GM12878 (cell line): ENCODE measurements around the gene VANGL2. TPM values are rescaled to one million over a fixed set of nuclear protein-coding genes. Genes with fewer than 3 reads are reported as not detected.

Source experiments
- ASH2L ChIP-seq: fragments of 300-600, 200-600 bp; sonication (generic); IDR thresholded peaks from 2 replicates; pipeline ENCODE4 v1.6.1; 2017; ENCODE audit warnings: low read depth, mild to moderate bottlenecking, borderline replicate concordance
- BCL3 ChIP-seq: IDR thresholded peaks from 2 replicates; pipeline ENCODE4 v1.6.1; 2011; ENCODE audit warnings: borderline replicate concordance, low read depth, mild to moderate bottlenecking, moderate library complexity, low read length; ENCODE audit not compliant: insufficient read depth, poor library complexity, severe bottlenecking
- BRCA1 ChIP-seq: IDR thresholded peaks from 2 replicates; pipeline ENCODE4 v1.6.1; 2011; ENCODE audit warnings: low read depth, low read length, improper control_type of control experiment
- CEBPZ ChIP-seq: fragments of 150-350 bp; IDR thresholded peaks from 2 replicates; pipeline ENCODE4 v1.6.1; 2016; ENCODE audit warnings: low read depth, low read length
- HDGF ChIP-seq: fragments of 450-650 bp; IDR thresholded peaks from 2 replicates; pipeline ENCODE4 v1.6.1; 2016; ENCODE audit warnings: antibody characterized with exemption
- MXI1 ChIP-seq: fragments of 150-350 bp; IDR thresholded peaks from 2 replicates; pipeline ENCODE4 v1.6.1; 2011; ENCODE audit warnings: low read depth, mild to moderate bottlenecking, inconsistent platforms, low read length, improper control_type of control experiment
- NFXL1 ChIP-seq: fragments of 450-650 bp; IDR thresholded peaks from 2 replicates; pipeline ENCODE4 v1.6.1; 2017; ENCODE audit warnings: antibody characterized with exemption, mild to moderate bottlenecking, borderline replicate concordance
- NFYA ChIP-seq: IDR thresholded peaks from 2 replicates; pipeline ENCODE4 v1.6.1; 2011; ENCODE audit warnings: low read depth, mild to moderate bottlenecking, low read length, improper control_type of control experiment, borderline replicate concordance
- NR2F1 ChIP-seq: fragments of 450-650 bp; conservative IDR thresholded peaks from 2 replicates; pipeline ENCODE4 v1.6.1; 2017; ENCODE audit warnings: mild to moderate bottlenecking
- PRDM15 ChIP-seq: fragments of 450-650 bp; formaldehyde crosslinking; IDR thresholded peaks from 2 replicates; pipeline ENCODE4 v1.4.0; 2020; ENCODE audit warnings: mild to moderate bottlenecking, moderate library complexity
- RAD21 ChIP-seq: IDR thresholded peaks from 2 replicates; pipeline ENCODE4 v1.6.1; 2011; ENCODE audit warnings: mild to moderate bottlenecking, low read depth, low read length, moderate library complexity; ENCODE audit not compliant: insufficient read depth
- RB1 ChIP-seq: fragments of 450-650 bp; formaldehyde crosslinking; IDR thresholded peaks from 2 replicates; pipeline ENCODE4 v1.6.1; 2017; ENCODE audit warnings: mild to moderate bottlenecking, borderline replicate concordance
- RELB ChIP-seq: fragments of 450-650 bp; IDR thresholded peaks from 2 replicates; pipeline ENCODE4 v1.6.1; 2017; ENCODE audit warnings: low read depth, mild to moderate bottlenecking, moderate library complexity
- STAT1 ChIP-seq: fragments of 450-650 bp; conservative IDR thresholded peaks from 2 replicates; pipeline ENCODE4 v1.6.1; 2014; ENCODE audit warnings: antibody characterized with exemption, mild to moderate bottlenecking
- SUZ12 ChIP-seq: fragments of 200-600 bp; sonication (generic); IDR thresholded peaks from one replicate; pipeline ENCODE4 v1.6.1; 2018; ENCODE audit warnings: antibody characterized with exemption, mild to moderate bottlenecking; ENCODE audit not compliant: unreplicated experiment
- TCF12 ChIP-seq: IDR thresholded peaks from 2 replicates; pipeline ENCODE4 v1.6.1; 2011; ENCODE audit warnings: low read depth, mild to moderate bottlenecking, low read length
- TCF3 ChIP-seq: IDR thresholded peaks from 2 replicates; pipeline ENCODE4 v1.6.1; 2012; ENCODE audit warnings: low read depth, mild to moderate bottlenecking, low read length, borderline replicate concordance; ENCODE audit not compliant: insufficient read depth
- TCF7 ChIP-seq: IDR thresholded peaks from 2 replicates; pipeline ENCODE4 v1.6.1; 2014; ENCODE audit warnings: antibody characterized with exemption, borderline replicate concordance
- YY1 ChIP-seq: IDR thresholded peaks from 2 replicates; pipeline ENCODE4 v1.6.1; 2011; ENCODE audit warnings: low read depth, mild to moderate bottlenecking, low read length
- ZZZ3 ChIP-seq: IDR thresholded peaks from 2 replicates; pipeline ENCODE4 v1.6.1; 2011; ENCODE audit warnings: low read depth; ENCODE audit not compliant: control insufficient read depth, insufficient read length
- polyA plus RNA-seq, 11 experiments: library from polyadenylated mRNA; depleted of rRNA in 4 of 11; unstranded in 6 of 11; stranded (reverse) in 5 of 11; fragments of >200 nt; fragmentation: Nextera tagmentation in 4 of 11; fragmentation: Illumina TruSeq in 1 of 11; extraction: Ambion mirVana in 4 of 11; extraction: Trizol in 1 of 11; gene quantifications; 1 replicate in 1 of 11; 2 replicates in 10 of 11; pipeline versions ENCODE4 v1.2.1 to v1.2.3, GENCODE V29; 2011 to 2016; ENCODE audit warnings: inconsistent platforms in 2 of 11, missing spikeins in 2 of 11, low read depth in 1 of 11
- total RNA-seq, 4 experiments: library from RNA; depleted of rRNA in 3 of 4; stranded (reverse); fragments of >200 nt in 3 of 4; fragmentation: Illumina TruSeq in 1 of 4; extraction: Trizol in 1 of 4; gene quantifications; 2 replicates each; pipeline versions ENCODE4 v1.2.1 to v1.2.3, GENCODE V29; 2013 to 2021

The VANGL2 gene
- total and polyA plus RNA-seq, 10 of the 15 experiments (the other 5 are each of a cell fraction or from before 2014, with no cell fraction given), result 0.10 to 5.0 (median 0.27) TPM

- no peak for TF ChIP-seq BRCA1
- TF ChIP-seq TCF7, result 0 out of 2 replicates have a peak, but pooled peaks have one; percentile 59
- no peak for TF ChIP-seq RELB
- no peak for TF ChIP-seq NFYA
- no peak for TF ChIP-seq HDGF
- TF ChIP-seq SUZ12, result no peak
- no peak for TF ChIP-seq NR2F1
- no peak for TF ChIP-seq YY1
- no peak for TF ChIP-seq TCF3
- no peak for TF ChIP-seq RAD21
- no peak for TF ChIP-seq NFXL1
- TF ChIP-seq ASH2L, result no peak
- no peak for TF ChIP-seq ZZZ3
- TF ChIP-seq TCF12, result peak; percentile 33; the same call in 1 of the 2 replicates
- no peak for TF ChIP-seq PRDM15 (CRISPR knock-in tag)
- TF ChIP-seq MXI1, result no peak
- no peak for TF ChIP-seq RB1
- no peak for TF ChIP-seq CEBPZ
- TF ChIP-seq BCL3, result no peak
- no peak for TF ChIP-seq STAT1
These were observed 54.2 kb downstream of the VANGL2 start (continued) for GRCh38 chr1:160454371-160455152.
